GM13977 (cell line): Measurements from ENCODE around the gene TMEM100.

Experiments
- DNase-seq: peaks from one replicate; pipeline ENCODE4 v3.0.0; 2012; ENCODE audit warnings: low spot score
- in situ Hi-C: fragments of 300-500 bp; cut with MboI; formaldehyde crosslinking; loops from one replicate; pipeline ENCODE4 v1.12.0; 2022; ENCODE audit warnings: low sequenced_read_pairs, low pct_unique_long_range_greater_than_20kb, mixed read lengths, inconsistent platforms; ENCODE audit not compliant: unreplicated experiment
- TF ChIP-seq, protein P1 (sequence below): IDR thresholded peaks from 2 replicates; pipeline ENCODE4 v1.5.1; 2012; ENCODE audit warnings: mild to moderate bottlenecking, control low read depth; ENCODE audit not compliant: insufficient read depth; ENCODE audit errors: extremely low read depth, missing control alignments

TMEM100 gene

DNA sequence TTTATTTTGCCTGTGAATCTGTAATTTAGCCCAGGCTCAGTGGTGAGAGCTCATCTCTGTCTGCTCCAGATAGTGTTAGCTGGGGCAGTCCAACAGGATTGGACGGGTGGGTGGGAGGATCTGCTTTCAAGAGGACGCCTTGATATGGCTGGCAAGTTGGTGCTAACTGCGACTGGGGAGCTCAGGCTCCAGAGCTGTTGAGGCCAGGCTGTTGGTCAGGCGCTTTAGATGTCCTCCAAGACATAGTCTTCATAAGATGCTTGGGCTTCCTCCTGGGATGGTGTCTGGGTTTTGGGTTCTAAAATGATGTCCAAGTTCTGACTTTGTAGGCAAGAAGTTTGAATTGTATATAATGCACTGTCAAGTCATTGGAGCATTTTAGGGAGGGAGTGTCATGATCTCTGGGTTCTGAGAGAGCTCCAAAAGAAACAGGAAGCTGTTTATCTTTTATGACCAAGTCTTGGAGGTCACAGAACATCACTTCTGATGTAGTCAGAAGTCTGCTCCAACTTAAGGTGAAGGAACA is 15.4 kb upstream of the TMEM100 start:
- DNase-seq, result no peak
- in situ Hi-C loops, result no loop called here
- TF ChIP-seq, protein P1, sequence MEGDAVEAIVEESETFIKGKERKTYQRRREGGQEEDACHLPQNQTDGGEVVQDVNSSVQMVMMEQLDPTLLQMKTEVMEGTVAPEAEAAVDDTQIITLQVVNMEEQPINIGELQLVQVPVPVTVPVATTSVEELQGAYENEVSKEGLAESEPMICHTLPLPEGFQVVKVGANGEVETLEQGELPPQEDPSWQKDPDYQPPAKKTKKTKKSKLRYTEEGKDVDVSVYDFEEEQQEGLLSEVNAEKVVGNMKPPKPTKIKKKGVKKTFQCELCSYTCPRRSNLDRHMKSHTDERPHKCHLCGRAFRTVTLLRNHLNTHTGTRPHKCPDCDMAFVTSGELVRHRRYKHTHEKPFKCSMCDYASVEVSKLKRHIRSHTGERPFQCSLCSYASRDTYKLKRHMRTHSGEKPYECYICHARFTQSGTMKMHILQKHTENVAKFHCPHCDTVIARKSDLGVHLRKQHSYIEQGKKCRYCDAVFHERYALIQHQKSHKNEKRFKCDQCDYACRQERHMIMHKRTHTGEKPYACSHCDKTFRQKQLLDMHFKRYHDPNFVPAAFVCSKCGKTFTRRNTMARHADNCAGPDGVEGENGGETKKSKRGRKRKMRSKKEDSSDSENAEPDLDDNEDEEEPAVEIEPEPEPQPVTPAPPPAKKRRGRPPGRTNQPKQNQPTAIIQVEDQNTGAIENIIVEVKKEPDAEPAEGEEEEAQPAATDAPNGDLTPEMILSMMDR, result no peak

DNA sequence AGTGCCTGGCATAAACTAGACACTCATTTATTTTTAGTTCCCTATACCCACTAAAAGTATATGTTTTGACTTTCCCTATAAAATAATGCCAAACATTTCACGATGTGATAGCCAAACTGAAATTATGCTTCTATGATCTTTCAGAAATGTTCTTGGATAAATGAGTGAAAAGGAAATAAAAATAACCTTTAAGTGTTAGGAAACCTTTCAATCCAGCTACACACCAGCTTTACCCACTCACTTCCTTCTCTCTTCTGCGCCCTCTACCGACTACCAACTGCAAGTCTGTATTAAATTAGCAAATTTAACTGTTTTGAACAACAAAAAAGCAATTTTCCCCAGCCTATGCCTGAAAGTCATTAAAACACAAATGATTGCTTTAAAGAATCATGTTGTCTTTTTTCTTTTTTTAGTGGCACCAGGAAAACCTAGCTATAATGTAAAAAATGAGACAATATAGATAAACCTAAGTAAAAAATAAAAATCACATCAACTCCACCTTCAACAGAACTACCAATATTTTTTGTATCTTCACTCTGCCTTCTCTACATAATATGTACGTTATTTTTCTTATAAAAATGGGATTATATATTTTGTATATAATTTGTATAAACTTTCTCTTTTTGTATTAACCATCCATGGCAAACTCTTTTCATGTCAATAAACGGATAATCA is 13.2 kb upstream of the TMEM100 start:
- DNase-seq, result peak; percentile 29
- in situ Hi-C loops, result no loop called here
- TF ChIP-seq, protein P1, result peak; percentile 69

DNA sequence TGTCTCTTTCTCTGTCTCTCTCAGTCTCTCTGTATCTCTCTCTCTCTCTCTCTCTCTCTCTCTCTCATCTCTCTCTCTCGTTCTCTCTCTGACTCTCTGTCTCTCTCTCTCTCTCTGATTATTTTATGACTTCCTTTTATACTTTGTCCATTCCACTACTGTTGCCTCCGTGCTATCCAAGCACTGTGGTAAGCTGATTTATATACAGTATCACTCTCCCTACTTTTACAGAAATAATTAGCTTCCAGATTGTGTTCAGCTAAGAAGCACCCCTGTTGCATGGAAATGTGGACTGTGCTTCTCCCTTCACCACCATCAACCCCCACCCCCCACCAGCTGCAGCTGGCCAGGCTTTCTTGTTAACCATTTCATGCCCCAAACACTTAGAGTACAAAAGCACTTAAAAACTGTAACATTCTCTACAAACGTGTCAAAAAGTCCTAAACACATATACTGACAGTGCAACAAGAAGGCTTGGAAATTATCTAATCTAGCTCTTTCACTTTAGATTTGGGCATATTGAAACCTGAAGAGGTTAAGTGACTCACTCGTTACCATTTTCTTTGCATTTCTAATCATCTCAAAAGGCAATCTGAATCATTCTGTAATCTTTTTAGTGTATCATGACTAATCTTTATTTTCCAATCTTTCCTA is 11.6 kb upstream of the TMEM100 start:
- TF ChIP-seq, protein P1, result no peak
- in situ Hi-C loops, result no loop called here
- DNase-seq, result no peak

DNA sequence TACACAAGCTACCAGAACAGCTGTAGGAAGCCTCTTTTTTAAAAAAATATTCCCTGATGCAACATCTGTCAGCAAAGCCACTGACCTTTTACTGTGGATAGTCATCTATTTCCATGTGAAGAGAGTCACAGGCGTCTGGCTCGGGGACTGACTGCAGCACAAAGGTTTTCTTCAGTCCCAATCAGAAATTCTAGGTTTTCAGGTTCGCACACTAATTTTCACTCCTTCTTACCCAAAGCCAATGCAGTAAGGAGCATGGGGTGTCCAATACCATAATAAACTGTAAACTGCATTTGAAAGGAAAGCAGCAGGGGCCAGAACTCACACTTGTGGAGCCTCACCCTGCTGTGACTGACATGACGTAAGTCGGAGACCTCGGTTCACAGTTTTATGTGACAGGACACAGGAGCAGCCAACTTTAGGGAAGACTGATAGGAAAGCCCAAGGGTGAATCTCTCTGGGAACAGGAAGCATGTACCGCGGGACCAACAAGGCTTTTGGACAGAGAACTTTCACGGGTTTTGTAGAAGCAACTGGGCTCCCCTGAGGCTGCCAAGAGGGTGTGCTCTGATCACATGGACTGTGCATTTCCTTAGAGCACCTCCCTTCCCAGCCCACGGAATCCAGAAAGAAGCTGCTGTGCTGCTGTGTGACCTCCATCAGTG is 9.1 kb upstream of the TMEM100 start:
- in situ Hi-C loops, result no loop called here
- TF ChIP-seq, protein P1, result no peak
- DNase-seq, result no peak

DNA sequence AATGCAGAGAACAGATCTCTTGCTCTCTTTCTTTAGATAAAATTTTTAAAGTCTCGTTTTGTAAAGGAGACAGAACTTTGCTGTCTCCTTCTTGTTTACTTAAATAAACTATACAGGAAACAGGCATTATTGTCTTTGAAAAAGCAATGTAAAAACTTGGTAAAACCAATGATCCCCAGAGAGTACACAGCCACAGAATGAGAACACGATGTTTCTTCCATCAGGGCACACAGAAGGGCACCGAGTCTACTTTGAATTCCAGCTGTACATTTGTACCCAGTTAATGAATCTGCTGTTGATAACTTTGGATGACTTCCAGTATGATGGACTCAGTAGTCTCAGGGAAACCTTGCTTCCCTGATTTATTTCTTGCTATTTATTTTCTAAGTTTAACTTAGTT is 8.1 kb upstream of the TMEM100 start:
- in situ Hi-C loops, result no loop called here
- DNase-seq, result no peak
- TF ChIP-seq, protein P1, result no peak

DNA sequence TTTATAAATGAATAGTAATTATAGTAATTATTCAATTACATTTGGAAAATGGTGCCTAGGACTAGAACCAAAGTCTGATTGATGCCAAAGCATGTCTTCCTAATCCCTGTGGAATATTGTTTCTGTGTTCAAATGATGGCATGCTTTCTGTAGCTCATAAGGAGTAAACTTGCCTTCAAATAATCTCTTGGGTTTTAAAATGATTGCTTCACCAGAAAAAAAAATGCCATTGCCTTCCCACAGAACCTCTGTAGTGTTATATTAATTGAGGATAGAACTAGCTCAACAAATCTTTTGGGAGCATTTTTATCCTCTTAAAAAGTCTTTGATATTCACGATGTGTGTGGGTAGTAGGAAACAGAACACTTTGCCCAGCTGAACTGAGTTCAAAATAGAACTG is 7.7 kb upstream of the TMEM100 start:
- DNase-seq, result no peak
- TF ChIP-seq, protein P1, result no peak
- in situ Hi-C loops, result no loop called here
